Caki2 (cell line): Measurements from ENCODE around the gene CCDC68. TPM values are rescaled to one million over a fixed set of nuclear protein-coding genes. Genes with fewer than 3 reads are reported as not detected.

ENCODE experiments used
- DNase-seq: peaks from one replicate; pipeline ENCODE4 v3.0.0-alpha.2; 2015; ENCODE audit warnings: low read depth
- in situ Hi-C: cut with HindIII; loops from 2 replicates; pipeline ENCODE4 v1.10.0; 2016; ENCODE audit warnings: low sequenced_read_pairs, low pct_unique_long_range_greater_than_20kb, mixed read lengths
- total RNA-seq: library from RNA; depleted of rRNA; stranded (reverse); fragments of >200 nt; shearing (Covaris generic); gene quantifications from 2 replicates; pipeline ENCODE4 v1.2.3, GENCODE V29; 2014; ENCODE audit warnings: low replicate concordance

The CCDC68 gene
- total RNA-seq, 1 experiment from 2014 or later, result 0.27 TPM

- no peak for DNase-seq
- in situ Hi-C loops, result no loop called here
Measured at GRCh38 chr18:54888378-54888777, 70.9 kb downstream of the CCDC68 start.

GRCh38 chr18:54883816-54884604 is 75.3 kb downstream of the CCDC68 start:
- no peak for DNase-seq
- in situ Hi-C loops, result no loop called here

GRCh38 chr18:54882318-54882717 is 76.9 kb downstream of the CCDC68 start:
- in situ Hi-C loops, result no loop called here
- no peak for DNase-seq

- in situ Hi-C loops, result no loop called here
- DNase-seq, result no peak
Measured at GRCh38 chr18:54881229-54881768, 78.0 kb downstream of the CCDC68 start.

- no peak for DNase-seq
- in situ Hi-C loops, result no loop called here
Measured at GRCh38 chr18:54880395-54881105, 78.7 kb downstream of the CCDC68 start.

- DNase-seq, result no peak
- in situ Hi-C loops, result no loop called here
Measured at GRCh38 chr18:54879691-54880090, 79.6 kb downstream of the CCDC68 start.

- DNase-seq, result no peak
- in situ Hi-C loops, result no loop called here
Measured at GRCh38 chr18:54878659-54879358, 80.5 kb downstream of the CCDC68 start.

GRCh38 chr18:54878159-54878622 is 81.1 kb downstream of the CCDC68 start:
- in situ Hi-C loops, result no loop called here

GRCh38 chr18:54877076-54877475 is 82.2 kb downstream of the CCDC68 start:
- no peak for DNase-seq
- in situ Hi-C loops, result no loop called here

More at GRCh38 chr18:54878159-54878622, 81.1 kb downstream of the CCDC68 start:
- DNase-seq, result no peak

GRCh38 chr18:54875063-54875462 is 84.2 kb downstream of the CCDC68 start:
- in situ Hi-C loops, result no loop called here
- no peak for DNase-seq

- no peak for DNase-seq
- in situ Hi-C loops, result no loop called here
Measured at GRCh38 chr18:54873884-54874255, 85.4 kb downstream of the CCDC68 start.

GRCh38 chr18:54872681-54873080 is 86.6 kb downstream of the CCDC68 start:
- no peak for DNase-seq

GRCh38 chr18:54871231-54871630 is 88.0 kb downstream of the CCDC68 start:
- DNase-seq, result no peak
- in situ Hi-C loops, result no loop called here

More at GRCh38 chr18:54872681-54873080, 86.6 kb downstream of the CCDC68 start:
- in situ Hi-C loops, result no loop called here

GRCh38 chr18:54867131-54867530 is 92.1 kb downstream of the CCDC68 start:
- DNase-seq, result no peak
- in situ Hi-C loops, result no loop called here

GRCh38 chr18:54860941-54861340 is 98.3 kb downstream of the CCDC68 start:
- in situ Hi-C loops, result no loop called here
- DNase-seq, result no peak

GRCh38 chr18:54859667-54860421 is 99.4 kb downstream of the CCDC68 start:
- in situ Hi-C loops, result no loop called here
- no peak for DNase-seq

GRCh38 chr18:54857499-54857898 is 101.8 kb downstream of the CCDC68 start:
- no peak for DNase-seq
- in situ Hi-C loops, result no loop called here

- in situ Hi-C loops, result no loop called here
- DNase-seq, result no peak
Measured at GRCh38 chr18:54856105-54856646, 103.1 kb downstream of the CCDC68 start.
